Ascending aorta (tissue), 2 donors: ENCODE results near the gene BSCL2. TPM values are rescaled to one million over a fixed set of nuclear protein-coding genes. Genes with fewer than 3 reads are reported as not detected.
"Not testable (repeated sequence)": the region's sequence is repeated elsewhere in the genome, so short reads cannot be mapped to it uniquely, and the experiment has no call there.

ENCODE experiments used
- DNase-seq, 2 donors: peaks; one replicate each; pipeline ENCODE4 v3.0.0-alpha.2; 2019; ENCODE audit warnings: low spot score in 2 of 2
- H3K27ac ChIP-seq, 2 donors: fragments of 200-600 bp; sonication (generic); one replicate each; pipeline ENCODE4 v1.5.1; 2016 to 2017; ENCODE audit warnings: mild to moderate bottlenecking in 1 of 2
- H3K27me3 ChIP-seq: fragments of 200-600 bp; sonication (generic); one replicate; pipeline ENCODE4 v1.5.1; 2017
- H3K36me3 ChIP-seq, 2 donors: fragments of 200-600 bp; sonication (generic); one replicate each; pipeline ENCODE4 v1.5.1; 2016
- H3K4me1 ChIP-seq, 2 donors: fragments of 200-600 bp; sonication (generic); one replicate each; pipeline ENCODE4 v1.5.1; 2016 to 2017; ENCODE audit warnings: mild to moderate bottlenecking in 1 of 2
- H3K4me3 ChIP-seq, 2 donors: fragments of 200-600 bp; sonication (generic); one replicate each; pipeline ENCODE4 v1.5.1; 2016 to 2017; ENCODE audit warnings: mild to moderate bottlenecking in 1 of 2
- H3K9me3 ChIP-seq, 2 donors: fragments of 200-600 bp; sonication (generic); one replicate each; pipeline ENCODE4 v1.5.1; 2016
- CTCF ChIP-seq, 3 experiments: fragments of 200-600 bp in 2 of 3; fragments of 450-650 bp in 1 of 3; sonication (generic) in 2 of 3; IDR thresholded peaks; one replicate each; pipeline ENCODE4 v1.5.1; 2016 to 2019; ENCODE audit warnings: antibody characterized with exemption in 3 of 3, mild to moderate bottlenecking in 1 of 3, moderate library complexity in 1 of 3
- intact Hi-C: fragments of 100-400 bp; cut with DNase I; formaldehyde crosslinking; loops from one replicate; pipeline ENCODE4 v1.15.1; 2023
- total RNA-seq: library from RNA; depleted of rRNA; stranded (reverse); fragments of >200 nt; gene quantifications from one replicate; pipeline ENCODE4 v1.1.0, GENCODE V29; 2016

The BSCL2 gene
- total RNA-seq, 1 donor from 2014 or later, result 55.9 TPM

GRCh38 chr11:62678770-62679696 lies 28.2 kb downstream of the BSCL2 start, which contains the start of gene UBXN1:
TSS of gene UBXN1 (minus strand) at chr11:62679073. CDS start at chr11:62678923, 150 bp downstream.
- intact Hi-C loops, result loop anchor here (1.0 to 5.0 kb wide), 4 partner anchors 14 to 77 kb away; partner anchors contain the start of genes C11orf98, CSKMT, INTS5 and MTA2
- DNase-seq, result peak; percentile 55 to 95
- Histone ChIP-seq H3K4me3 (peak within 1 kb of the TSS; percentile 78 to 100), H3K27ac (peak within 1 kb of the TSS; percentile 96), H3K9me3 (no peaks in the 10 kb centered on the region), H3K27me3 (no peaks in the 10 kb centered on the region), H3K4me1 (peaks cover 7 to 11% of the 10 kb centered on the region in 2 donors), H3K36me3 (peaks cover 21 to 27% of the 10 kb centered on the region in 2 donors)
- TF ChIP-seq CTCF (IDR thresholded peaks at IDR 0.05), result no peak

GRCh38 chr11:62678433-62678769 lies 28.8 kb downstream of the BSCL2 start:
- Histone ChIP-seq H3K4me1 (peaks cover 7 to 11% of the 10 kb centered on the region in 2 donors), H3K36me3 (peaks cover 21 to 27% of the 10 kb centered on the region in 2 donors), H3K27ac (peak overlapping the region; percentile 96), H3K4me3 (peak overlapping the region; percentile 78 to 100), H3K9me3 (no peaks in the 10 kb centered on the region), H3K27me3 (no peaks in the 10 kb centered on the region)
- DNase-seq, result no peak
- TF ChIP-seq CTCF (IDR thresholded peaks at IDR 0.05), result no peak
- intact Hi-C loops, result loop anchor here (2.0 to 5.0 kb wide), 2 partner anchors 26 to 76 kb away; partner anchors contain the start of genes INTS5 and MTA2

GRCh38 chr11:62677714-62678113 lies 29.5 kb downstream of the BSCL2 start:
- Histone ChIP-seq H3K4me3 (peak overlapping the region; percentile 78 to 100), H3K36me3 (peaks cover 21 to 27% of the 10 kb centered on the region in 2 donors), H3K9me3 (no peaks in the 10 kb centered on the region), H3K27me3 (no peaks in the 10 kb centered on the region), H3K27ac (peak overlapping the region in 1 of 2 donors; percentile 96), H3K4me1 (peaks cover 9 to 14% of the 10 kb centered on the region in 2 donors)
- intact Hi-C loops, result loop anchor here (2.0 to 5.0 kb wide), 2 partner anchors 25 to 75 kb away; partner anchors contain the start of genes INTS5 and MTA2
- no peak for DNase-seq
- TF ChIP-seq CTCF (IDR thresholded peaks at IDR 0.05), result no peak

GRCh38 chr11:62677156-62677555 lies 30.1 kb downstream of the BSCL2 start:
- no peak for DNase-seq
- Histone ChIP-seq H3K36me3 (peaks cover 21 to 27% of the 10 kb centered on the region in 2 donors), H3K4me3 (no peak overlapping the region), H3K27ac (no peak overlapping the region), H3K4me1 (peaks cover 12 to 16% of the 10 kb centered on the region in 2 donors), H3K27me3 (no peaks in the 10 kb centered on the region), H3K9me3 (no peaks in the 10 kb centered on the region)
- no peak for TF ChIP-seq CTCF (IDR thresholded peaks at IDR 0.05)
- intact Hi-C loops, result loop anchor here (5.0 kb wide), 1 partner anchor 75 kb away; the partner anchor contains the start of gene MTA2

- no peak overlapping the region for H3K27ac ChIP-seq
- H3K4me3 ChIP-seq, result no peak overlapping the region
- no peaks in the 10 kb centered on the region for H3K9me3 ChIP-seq
- no peak for DNase-seq
- intact Hi-C loops, result loop anchor here (5.0 kb wide), 1 partner anchor 74 kb away; the partner anchor contains the start of gene MTA2
- H3K4me1 ChIP-seq, result peaks cover 12 to 16% of the 10 kb centered on the region in 2 donors
- peaks cover 21 to 27% of the 10 kb centered on the region in 2 donors for H3K36me3 ChIP-seq
- no peaks in the 10 kb centered on the region for H3K27me3 ChIP-seq
- TF ChIP-seq CTCF (IDR thresholded peaks at IDR 0.05), result no peak
Observed at GRCh38 chr11:62676698-62677097, 30.5 kb downstream of the BSCL2 start.

GRCh38 chr11:62675415-62675814 lies 31.8 kb downstream of the BSCL2 start:
- DNase-seq, H3K27me3 ChIP-seq, H3K4me3 ChIP-seq, H3K27ac ChIP-seq, H3K9me3 ChIP-seq: not testable (repeated sequence)
- H3K36me3 ChIP-seq, result peaks cover 21 to 27% of the 10 kb centered on the region in 2 donors
- peaks cover 17 to 19% of the 10 kb centered on the region in 2 donors for H3K4me1 ChIP-seq
- intact Hi-C loops, result loop anchor here (5.0 kb wide), 1 partner anchor 73 kb away; the partner anchor contains the start of gene MTA2
